Choroid plexus epithelial cell (primary cell): ENCODE results near the gene TMEM150C.

Experiments
- DNase-seq: peaks from one replicate; pipeline ENCODE4 v3.0.0-alpha.2; 2010; ENCODE audit warnings: low read depth
- H3K4me3 ChIP-seq: 2 replicates; pipeline ENCODE4 v1.5.1; 2011; ENCODE audit warnings: low read depth, mild to moderate bottlenecking, control low read depth, low read length, moderate library complexity
- CTCF ChIP-seq: conservative IDR thresholded peaks from 2 replicates; pipeline ENCODE4 v1.5.1; 2011; ENCODE audit warnings: low read depth, mild to moderate bottlenecking, control low read depth, inconsistent platforms, low read length, moderate library complexity

TMEM150C gene

GRCh38 chr4:82447886-82448285, 113.9 kb downstream of the TMEM150C start:
- TF ChIP-seq CTCF: no peak
- no peak overlapping the region for H3K4me3 ChIP-seq
- no peak for DNase-seq

GRCh38 chr4:82439088-82439487, 122.7 kb downstream of the TMEM150C start:
- DNase-seq: no peak
- no peak for TF ChIP-seq CTCF

GRCh38 chr4:82437285-82438005, 124.3 kb downstream of the TMEM150C start:
- no peak overlapping the region for H3K4me3 ChIP-seq
- no peak for TF ChIP-seq CTCF
- DNase-seq: peak; percentile 57

More at GRCh38 chr4:82439088-82439487, 122.7 kb downstream of the TMEM150C start:
- no peak overlapping the region for H3K4me3 ChIP-seq

GRCh38 chr4:82436780-82437179, 125.0 kb downstream of the TMEM150C start:
- no peak for TF ChIP-seq CTCF
- no peak for DNase-seq
- H3K4me3 ChIP-seq: no peak overlapping the region

- TF ChIP-seq CTCF: no peak
- no peak for DNase-seq
- H3K4me3 ChIP-seq: no peak overlapping the region
These were observed 125.7 kb downstream of the TMEM150C start for GRCh38 chr4:82436130-82436529.

GRCh38 chr4:82434949-82435348, 126.8 kb downstream of the TMEM150C start:
- no peak for TF ChIP-seq CTCF
- H3K4me3 ChIP-seq: no peak overlapping the region
- no peak for DNase-seq

GRCh38 chr4:82433791-82434190, 128.0 kb downstream of the TMEM150C start:
- H3K4me3 ChIP-seq: no peak overlapping the region
- no peak for DNase-seq
- no peak for TF ChIP-seq CTCF
